Stimulated activated CD4-positive, alpha-beta T cell treated with anti-CD3 and anti-CD28 coated beads, Interleukin-15, amount 100 ng/mL, for 1 hour (primary cell): Measurements from ENCODE around the gene NUP210L.
"Not testable (repeated sequence)": the region's sequence is repeated elsewhere in the genome, so short reads cannot be mapped to it uniquely, and the experiment has no call there.

Experiments
- DNase-seq, 2 donors: peaks; one replicate each; pipeline ENCODE4 v3.0.0-alpha.2; 2020; ENCODE audit warnings: low read depth in 1 of 2, low spot score in 1 of 2

The NUP210L gene

GRCh38 chr1:154170547-154171222 is 15.8 kb upstream of the NUP210L start:
- DNase-seq, result no peak

- DNase-seq, result no peak
Measured at GRCh38 chr1:154167461-154167860, 12.6 kb upstream of the NUP210L start.

- DNase-seq, result no peak
Measured at GRCh38 chr1:154166207-154166606, 11.3 kb upstream of the NUP210L start.

GRCh38 chr1:154159554-154159953 is 4.7 kb upstream of the NUP210L start:
- no peak for DNase-seq

DNA sequence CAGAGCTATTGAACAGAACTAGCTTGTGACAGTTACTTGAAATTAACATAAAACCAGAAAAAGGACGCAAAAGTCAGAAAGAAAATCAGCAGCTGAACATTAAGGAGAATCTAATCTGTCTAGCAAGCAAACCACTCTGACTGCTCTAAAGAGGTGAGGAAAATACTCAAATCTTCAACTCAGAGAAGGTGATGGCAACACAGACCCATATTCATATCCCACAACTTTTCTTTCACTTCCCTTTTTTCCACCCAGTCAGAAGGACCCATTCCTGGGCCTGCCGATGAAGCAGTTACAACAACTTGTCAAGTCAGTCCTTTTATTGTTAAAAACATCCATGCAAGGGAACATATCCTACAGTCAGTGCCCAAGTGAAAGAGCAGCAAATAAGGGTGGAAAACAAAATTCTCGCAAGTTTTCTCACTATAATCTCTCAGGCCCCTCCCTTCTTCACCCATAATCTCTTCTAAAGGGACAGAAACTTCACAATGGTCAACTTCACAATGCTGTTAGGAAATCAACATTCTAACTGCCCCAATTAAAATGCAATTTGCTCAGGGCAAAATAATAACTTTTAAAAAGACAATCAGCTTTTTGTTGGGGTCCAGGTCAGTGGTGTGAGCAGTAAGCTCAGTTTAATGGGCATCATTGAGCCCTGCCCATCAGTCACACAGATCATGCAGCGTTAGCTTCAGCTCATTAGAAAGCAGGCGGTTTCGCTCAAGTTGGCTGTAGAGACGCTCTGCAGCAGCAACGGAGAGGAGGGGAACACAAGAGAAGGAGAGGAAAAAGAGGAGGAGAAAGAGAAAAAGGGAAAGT is 3.6 kb upstream of the NUP210L start:
- no peak for DNase-seq

DNA sequence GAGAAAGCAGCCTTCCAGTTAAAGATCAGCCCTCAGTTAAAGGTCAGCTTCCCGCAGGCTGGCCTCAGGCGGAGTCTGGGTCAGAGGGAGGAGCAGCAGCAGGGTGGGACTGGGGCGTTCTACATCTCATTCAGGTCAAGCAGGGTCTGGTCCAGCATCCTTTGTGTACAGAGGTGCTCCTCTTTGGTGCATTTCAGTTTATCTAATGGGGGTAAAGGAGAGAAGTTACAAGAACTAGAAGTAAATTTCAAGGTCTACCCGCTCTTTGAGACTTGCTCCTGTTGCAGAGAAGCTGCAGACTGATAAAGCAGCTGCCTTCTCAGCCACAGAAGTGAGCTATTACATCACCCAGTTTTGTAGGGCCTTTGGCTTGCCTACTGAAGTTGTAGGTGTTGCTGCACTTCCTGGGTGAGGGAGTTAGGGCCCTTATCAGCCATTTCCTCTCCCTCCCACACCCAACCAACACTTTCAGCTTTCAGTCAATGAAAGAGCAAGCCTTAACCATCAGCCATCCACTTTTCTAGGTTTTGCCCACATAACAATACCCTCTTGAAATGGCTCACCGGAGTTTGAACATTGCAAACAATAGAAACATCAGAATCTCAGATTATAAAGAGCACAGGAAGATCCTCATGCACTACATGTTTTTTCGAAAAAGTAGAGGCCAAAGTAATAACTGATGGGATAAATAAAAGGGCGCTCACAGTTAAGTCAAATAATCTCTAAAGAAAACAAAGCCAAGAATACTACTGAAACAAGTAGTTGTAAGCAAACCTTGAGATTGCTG is 2.8 kb upstream of the NUP210L start:
- peak; percentile 17 to 42 for DNase-seq

GRCh38 chr1:154155251-154155650 is 378 bp upstream of the NUP210L start:
- DNase-seq, result no peak

- DNase-seq, result no peak
Measured at GRCh38 chr1:154154053-154154452, 820 bp downstream of the NUP210L start.

DNA sequence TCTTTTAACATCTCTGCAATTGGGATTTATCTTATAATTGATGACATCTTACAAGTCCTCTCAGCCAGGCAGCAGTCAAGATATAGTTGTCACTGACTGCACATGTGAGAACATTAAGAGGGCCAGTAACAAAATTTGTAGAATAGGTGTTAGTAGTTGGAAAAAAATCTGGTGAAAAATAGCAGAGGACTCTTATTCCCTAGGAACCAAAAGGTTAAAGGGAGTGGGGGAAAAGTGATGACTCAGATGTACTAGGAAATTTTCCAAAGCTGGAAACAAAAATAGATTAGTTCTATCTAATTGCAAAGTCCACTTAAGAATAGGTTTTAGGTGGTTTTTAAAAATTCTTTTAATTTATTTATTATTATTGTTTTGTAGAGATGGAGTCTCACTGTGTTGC is 3.6 kb downstream of the NUP210L start:
- DNase-seq, result no peak

DNA sequence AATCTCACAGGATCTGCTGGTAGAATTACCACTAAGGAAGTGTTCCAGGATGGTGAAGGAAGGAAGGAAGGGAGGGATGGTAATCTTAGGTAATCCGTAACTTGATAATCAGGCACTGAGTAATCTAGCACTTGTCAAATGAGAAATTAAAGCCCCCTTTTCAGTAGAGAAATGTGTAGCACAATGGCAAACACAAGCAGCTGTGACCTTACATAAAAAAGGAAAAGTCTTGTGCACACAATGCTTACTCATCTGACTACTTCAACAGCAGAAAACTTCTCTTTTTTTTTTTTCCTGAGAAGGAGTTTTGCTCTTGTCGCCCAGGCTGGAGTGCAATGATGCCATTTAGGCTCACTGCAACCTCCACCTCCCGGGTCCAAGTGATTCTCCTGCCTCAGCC is 6.1 kb downstream of the NUP210L start:
- no peak for DNase-seq

- not testable (repeated sequence) for DNase-seq
Measured at GRCh38 chr1:154147505-154147904, 7.4 kb downstream of the NUP210L start.

DNA sequence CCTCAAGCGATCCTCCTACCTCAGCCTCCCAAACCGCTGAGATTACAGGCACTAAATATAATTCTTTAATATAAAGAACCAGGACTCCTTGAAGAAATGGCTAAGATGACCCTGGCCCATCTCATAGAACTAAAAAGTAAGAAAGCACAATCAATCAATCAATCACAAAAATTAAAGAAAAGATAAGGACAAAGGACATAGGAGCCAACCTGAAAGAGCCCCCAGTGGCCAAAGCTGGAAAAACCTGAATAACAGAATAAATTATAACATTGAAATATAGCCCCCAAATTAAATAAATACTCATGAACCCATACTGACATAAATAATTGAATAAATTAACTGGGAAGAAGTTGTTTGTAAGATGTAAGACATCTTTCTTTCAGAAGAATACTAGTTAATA is 8.9 kb downstream of the NUP210L start:
- no peak for DNase-seq

DNA sequence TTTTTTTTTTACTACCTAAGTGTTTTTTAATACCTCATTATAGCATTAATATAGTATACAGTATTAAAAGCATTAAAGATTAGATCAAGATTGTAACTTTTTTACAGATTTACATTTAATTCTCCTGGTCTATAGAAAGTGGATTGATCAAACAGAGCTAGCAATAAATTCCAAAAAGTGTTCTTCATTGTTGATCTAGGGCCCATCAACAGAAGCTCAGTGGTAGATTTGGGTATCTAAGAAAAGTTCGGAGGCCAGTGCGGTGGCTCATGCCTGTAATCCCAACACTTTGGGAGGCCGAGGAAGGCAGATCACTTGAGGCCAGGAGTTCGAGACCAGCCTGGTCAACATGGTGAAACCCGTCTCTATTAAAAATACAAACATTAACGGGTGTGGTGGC is 12.5 kb downstream of the NUP210L start:
- DNase-seq, result no peak

DNA sequence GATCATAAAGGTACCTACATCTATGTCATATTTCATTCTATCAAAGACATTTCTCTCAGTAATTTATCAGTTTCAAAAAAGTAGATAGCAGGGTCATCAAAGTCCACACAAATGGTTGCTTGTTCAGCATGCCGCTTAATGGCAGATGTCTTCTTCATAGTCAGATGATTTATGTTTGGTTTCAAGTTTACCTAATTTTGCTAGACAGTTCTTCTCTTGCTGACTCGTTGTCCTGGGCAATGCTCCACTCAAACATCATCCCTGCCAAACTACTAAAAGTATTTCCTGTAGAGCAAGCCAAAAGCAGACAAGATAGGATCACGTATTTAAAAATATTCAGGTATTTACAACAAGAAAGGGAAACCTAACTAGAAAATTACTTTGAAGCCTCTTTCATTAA is 13.6 kb downstream of the NUP210L start:
- DNase-seq, result no peak

- DNase-seq, result no peak
Measured at GRCh38 chr1:154137888-154138287, 17.0 kb downstream of the NUP210L start.

- DNase-seq, result no peak
Measured at GRCh38 chr1:154133256-154133655, 21.6 kb downstream of the NUP210L start.

GRCh38 chr1:154129391-154129970 is 25.4 kb downstream of the NUP210L start:
- no peak for DNase-seq

GRCh38 chr1:154123205-154123604 is 31.7 kb downstream of the NUP210L start:
- not testable (repeated sequence) for DNase-seq

DNA sequence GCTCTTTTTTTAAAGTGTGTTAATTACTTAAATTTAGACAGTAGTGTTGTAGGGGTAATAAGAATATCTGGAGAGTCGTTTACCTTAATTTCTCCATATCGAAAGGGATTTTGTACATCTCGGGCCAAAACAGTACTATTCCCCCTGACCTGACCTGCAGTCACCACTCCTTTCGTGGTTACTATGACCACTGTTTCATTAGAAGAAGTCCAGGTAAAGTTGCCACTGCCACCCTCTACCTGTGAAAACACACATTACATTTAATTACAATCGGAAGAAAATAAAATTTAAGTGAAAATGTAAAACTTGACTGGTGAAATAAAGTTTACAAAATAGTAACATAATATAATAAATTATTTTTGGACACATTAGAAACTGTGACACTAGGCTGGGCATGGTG is 37.2 kb downstream of the NUP210L start:
- DNase-seq, result no peak

DNA sequence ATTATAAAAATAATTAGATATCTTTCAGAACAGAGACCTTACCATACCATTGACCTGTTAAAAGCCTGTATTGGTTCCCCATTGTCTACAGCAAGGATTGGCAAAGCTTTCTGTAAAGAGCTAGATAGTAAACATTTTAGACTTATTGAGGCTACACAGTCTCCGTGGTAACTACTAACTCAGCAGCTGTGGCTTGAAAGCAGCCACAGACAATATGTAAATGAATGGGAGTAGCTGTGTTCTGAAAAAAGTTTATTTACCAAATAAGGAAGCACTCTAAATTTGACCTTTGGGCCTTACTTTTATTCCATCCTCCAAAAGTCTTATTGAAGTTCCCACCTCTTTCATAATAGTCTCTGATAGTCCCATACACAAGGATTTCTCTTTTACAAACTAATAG is 39.7 kb downstream of the NUP210L start:
- DNase-seq, result no peak

- DNase-seq, result no peak
Measured at GRCh38 chr1:154104433-154105082, 50.3 kb downstream of the NUP210L start.
